ENCODE results near the gene FGF19.

DNA sequence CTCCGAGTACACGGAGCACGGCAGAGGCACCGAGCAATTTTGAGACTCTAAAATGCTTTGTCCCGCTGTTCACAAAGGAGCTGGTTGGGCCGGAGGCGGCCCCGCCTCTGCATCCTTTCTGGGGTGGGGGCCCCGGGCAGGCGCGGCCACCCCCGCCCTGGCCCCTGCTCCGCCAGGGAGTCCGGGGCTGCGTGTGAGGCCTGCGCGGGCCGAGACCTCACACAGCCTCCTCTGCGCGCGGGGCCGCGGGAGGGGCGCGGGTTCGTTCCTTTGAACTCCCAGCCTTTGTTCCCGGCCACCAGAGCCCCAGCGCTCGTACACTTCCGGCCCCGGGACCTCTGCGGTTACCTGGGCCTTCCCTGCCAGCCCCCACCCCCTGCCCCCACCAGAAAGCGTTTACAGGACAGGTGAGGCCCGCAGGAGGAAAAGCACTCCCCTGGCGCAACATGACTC lies 1.6 kb downstream of the FGF19 start:
- TF ChIP-seq, protein P1, sequence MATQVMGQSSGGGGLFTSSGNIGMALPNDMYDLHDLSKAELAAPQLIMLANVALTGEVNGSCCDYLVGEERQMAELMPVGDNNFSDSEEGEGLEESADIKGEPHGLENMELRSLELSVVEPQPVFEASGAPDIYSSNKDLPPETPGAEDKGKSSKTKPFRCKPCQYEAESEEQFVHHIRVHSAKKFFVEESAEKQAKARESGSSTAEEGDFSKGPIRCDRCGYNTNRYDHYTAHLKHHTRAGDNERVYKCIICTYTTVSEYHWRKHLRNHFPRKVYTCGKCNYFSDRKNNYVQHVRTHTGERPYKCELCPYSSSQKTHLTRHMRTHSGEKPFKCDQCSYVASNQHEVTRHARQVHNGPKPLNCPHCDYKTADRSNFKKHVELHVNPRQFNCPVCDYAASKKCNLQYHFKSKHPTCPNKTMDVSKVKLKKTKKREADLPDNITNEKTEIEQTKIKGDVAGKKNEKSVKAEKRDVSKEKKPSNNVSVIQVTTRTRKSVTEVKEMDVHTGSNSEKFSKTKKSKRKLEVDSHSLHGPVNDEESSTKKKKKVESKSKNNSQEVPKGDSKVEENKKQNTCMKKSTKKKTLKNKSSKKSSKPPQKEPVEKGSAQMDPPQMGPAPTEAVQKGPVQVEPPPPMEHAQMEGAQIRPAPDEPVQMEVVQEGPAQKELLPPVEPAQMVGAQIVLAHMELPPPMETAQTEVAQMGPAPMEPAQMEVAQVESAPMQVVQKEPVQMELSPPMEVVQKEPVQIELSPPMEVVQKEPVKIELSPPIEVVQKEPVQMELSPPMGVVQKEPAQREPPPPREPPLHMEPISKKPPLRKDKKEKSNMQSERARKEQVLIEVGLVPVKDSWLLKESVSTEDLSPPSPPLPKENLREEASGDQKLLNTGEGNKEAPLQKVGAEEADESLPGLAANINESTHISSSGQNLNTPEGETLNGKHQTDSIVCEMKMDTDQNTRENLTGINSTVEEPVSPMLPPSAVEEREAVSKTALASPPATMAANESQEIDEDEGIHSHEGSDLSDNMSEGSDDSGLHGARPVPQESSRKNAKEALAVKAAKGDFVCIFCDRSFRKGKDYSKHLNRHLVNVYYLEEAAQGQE (IDR thresholded peaks at IDR 0.05; ENCODE audit: insufficient replicate concordance, low read depth), result no peak
- TF ChIP-seq, protein P2, sequence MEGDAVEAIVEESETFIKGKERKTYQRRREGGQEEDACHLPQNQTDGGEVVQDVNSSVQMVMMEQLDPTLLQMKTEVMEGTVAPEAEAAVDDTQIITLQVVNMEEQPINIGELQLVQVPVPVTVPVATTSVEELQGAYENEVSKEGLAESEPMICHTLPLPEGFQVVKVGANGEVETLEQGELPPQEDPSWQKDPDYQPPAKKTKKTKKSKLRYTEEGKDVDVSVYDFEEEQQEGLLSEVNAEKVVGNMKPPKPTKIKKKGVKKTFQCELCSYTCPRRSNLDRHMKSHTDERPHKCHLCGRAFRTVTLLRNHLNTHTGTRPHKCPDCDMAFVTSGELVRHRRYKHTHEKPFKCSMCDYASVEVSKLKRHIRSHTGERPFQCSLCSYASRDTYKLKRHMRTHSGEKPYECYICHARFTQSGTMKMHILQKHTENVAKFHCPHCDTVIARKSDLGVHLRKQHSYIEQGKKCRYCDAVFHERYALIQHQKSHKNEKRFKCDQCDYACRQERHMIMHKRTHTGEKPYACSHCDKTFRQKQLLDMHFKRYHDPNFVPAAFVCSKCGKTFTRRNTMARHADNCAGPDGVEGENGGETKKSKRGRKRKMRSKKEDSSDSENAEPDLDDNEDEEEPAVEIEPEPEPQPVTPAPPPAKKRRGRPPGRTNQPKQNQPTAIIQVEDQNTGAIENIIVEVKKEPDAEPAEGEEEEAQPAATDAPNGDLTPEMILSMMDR (IDR thresholded peaks at IDR 0.05; ENCODE audit: insufficient read depth, low read length), result no peak
- no peak for TF ChIP-seq POLR2AphosphoS5 (IDR thresholded peaks at IDR 0.05; ENCODE audit: low read depth)
